Measurements from ENCODE around the gene MEDAG.

DNA sequence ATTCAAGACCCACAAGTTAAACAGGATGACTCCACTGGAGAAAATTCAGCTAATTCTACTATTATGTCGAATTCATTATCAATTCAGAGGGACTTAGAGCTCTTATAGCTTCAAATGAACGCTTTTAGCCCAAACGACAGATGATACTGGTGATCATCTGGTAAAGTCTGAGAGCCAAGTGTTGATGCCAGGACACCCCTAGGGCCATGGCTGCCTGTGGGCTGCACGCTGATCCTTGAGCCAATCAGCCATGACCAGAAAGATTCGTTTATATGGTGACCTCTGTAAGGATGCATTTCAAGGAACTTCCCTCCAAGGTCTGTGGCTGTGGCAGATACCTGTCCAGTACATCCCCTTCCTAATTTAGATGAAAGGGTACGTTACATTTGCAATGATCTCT lies 10.9 kb downstream of the MEDAG start:
- TF ChIP-seq, protein P1, sequence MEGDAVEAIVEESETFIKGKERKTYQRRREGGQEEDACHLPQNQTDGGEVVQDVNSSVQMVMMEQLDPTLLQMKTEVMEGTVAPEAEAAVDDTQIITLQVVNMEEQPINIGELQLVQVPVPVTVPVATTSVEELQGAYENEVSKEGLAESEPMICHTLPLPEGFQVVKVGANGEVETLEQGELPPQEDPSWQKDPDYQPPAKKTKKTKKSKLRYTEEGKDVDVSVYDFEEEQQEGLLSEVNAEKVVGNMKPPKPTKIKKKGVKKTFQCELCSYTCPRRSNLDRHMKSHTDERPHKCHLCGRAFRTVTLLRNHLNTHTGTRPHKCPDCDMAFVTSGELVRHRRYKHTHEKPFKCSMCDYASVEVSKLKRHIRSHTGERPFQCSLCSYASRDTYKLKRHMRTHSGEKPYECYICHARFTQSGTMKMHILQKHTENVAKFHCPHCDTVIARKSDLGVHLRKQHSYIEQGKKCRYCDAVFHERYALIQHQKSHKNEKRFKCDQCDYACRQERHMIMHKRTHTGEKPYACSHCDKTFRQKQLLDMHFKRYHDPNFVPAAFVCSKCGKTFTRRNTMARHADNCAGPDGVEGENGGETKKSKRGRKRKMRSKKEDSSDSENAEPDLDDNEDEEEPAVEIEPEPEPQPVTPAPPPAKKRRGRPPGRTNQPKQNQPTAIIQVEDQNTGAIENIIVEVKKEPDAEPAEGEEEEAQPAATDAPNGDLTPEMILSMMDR (IDR thresholded peaks at IDR 0.05), result no peak
- no peak for TF ChIP-seq POLR2A (IDR thresholded peaks at IDR 0.05)

Data from lower leg skin (tissue), 3 donors.